ENCODE results near the gene MRPL27.

MRPL27 gene

DNA sequence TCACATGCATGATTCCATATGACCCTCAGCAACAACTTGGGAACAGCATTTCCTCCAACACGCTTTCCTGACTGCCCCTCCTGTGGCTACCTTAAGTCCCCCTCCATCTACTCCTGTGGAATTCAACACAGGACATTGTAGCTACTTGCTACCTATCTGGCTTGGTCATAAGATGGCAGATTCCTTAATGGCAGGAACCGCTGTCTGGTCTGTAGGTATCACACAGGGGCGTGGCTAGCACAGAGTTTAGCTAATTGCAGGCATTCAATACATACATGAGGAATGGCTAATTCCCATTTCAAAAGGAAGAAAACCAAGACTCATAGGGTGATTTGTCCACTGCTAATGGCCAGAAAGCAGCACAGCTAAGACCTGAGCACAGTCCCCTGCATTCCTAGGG is 15.7 kb upstream of the MRPL27 start:
- no peak for DNase-seq (ENCODE audit: insufficient read length, low spot score)
- FAIRE-seq: peak; percentile 42

DNA sequence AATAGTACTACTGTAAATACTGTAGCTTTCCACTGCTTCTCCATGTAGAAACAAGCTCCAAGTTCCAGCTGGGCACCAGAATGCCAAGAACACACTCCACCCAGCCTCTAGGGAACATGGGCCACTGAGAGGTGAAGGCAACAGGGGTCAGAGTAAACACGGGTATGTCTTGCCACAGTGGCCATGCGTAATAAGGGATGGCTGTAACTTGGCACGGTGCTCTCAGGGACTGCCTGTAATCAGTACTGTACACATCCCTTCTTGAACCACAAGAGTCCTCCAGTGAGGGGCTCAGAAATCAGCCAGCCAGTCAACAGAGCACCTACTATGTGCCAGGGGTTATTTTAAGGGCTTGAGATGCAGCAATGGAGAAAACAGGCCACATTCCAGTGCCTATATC is 13.5 kb upstream of the MRPL27 start:
- peak; percentile 26 for FAIRE-seq
- no peak for DNase-seq (ENCODE audit: insufficient read length, low spot score)

DNA sequence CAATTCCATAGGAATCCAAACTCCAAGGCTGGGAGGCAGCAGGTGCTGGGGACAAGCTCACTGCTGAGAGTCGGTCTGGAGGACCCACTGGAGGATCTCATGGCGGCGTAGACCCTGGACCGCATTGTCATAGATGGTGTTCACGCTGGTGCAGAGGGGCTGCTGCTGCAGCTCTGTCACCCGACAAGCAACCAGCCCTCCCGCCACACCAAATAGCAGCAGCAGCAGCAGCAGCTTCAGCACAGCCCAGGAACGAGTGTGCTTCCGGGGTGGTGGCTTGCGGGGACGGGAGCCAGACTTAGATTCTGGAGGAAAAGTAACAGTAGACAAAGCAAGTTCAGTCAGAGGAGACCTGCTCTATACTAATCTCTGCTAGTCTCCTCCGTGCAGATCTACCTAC is 9.9 kb upstream of the MRPL27 start:
- DNase-seq (ENCODE audit: insufficient read length, low spot score) (no peak), FAIRE-seq (no peak)

DNA sequence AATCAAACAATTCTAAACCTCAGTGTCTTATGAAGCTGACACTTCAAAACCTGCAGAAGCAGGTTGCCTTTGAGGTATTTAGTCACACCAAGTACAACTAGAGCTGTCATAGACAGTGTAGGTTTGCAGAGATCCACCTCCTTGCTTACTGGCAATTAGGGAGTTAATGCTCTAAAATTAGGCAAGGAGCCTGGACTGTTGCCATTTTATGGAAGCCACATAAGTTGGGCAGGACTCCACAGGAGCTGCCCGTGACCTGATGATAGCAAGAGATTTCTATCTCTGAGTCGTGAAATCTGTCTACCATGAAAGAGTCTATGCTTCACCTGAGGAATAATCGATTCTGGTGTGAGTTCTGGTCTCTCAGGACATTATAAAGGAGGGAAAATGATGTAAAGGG is 8.9 kb upstream of the MRPL27 start:
- FAIRE-seq (no peak), DNase-seq (ENCODE audit: insufficient read length, low spot score) (no peak)

DNA sequence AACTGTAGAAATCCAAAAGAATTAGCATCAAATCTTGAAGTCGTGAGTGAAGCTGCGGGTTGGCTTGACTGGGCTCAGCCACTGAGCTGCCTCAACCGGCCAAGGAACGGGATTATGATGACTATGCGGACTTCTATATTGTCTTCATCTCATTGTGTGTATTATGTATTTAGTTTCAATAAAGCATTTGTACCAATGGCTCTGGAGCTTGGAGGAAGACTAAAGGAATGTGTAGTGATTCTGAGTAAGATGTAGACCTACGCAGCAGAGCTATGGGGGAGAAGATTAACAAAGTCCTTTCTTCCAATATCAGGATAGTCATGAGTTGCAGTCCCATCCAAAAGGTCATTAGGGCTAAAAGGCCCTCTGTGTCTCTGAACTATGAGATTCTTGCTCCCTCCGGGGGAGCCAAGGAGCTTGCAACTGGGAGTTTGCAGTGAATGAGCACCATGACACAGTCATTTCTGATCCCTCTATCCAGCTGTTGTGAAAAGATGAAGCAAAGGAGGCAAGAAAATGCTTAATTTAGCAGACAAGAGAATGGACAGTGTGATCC is 8.4 kb upstream of the MRPL27 start:
- no peak for DNase-seq (ENCODE audit: insufficient read length, low spot score)
- no peak for FAIRE-seq

DNA sequence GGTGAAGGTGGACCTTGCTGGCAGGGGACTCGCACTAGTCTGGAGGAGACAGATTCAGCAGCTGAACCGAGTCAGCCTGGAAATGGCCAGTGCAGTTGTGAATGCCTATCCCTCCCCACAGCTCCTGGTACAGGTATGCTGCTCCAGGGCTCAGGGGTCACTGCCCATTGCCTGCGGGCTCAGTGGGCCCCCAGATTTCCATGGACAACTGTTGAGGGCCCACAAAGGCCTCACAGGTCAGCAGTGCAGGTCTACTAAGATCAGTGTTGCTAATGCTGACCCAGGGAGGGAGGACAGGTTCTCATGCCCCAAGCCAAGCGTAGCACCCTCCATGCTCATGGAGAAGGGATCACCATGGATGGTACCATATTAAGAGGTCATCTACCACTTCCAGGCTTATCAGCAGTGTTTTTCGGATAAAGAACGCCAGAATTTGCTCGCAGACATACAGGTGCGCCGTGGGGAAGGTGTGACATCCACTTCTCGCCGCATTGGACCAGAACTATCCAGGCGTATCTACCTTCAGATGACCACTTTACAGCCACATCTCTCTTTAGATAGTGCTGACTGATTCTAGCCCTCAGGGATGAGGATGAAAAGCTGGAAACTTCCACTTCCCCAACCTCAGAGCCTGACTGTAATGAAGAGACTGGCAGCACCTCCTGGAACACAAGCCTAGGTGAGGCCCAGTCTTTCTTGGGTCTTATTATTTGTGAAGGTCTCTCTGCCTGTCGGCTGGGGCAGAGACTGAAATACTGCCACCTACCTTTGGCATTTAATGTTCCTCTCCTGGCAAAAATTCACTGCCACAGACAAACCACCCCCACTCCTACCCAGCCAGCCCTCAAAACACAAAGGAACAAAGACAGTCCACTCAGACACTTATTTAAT is 7.6 kb upstream of the MRPL27 start:
- DNase-seq (ENCODE audit: insufficient read length, low spot score) (no peak), FAIRE-seq (peak; percentile 66)

DNA sequence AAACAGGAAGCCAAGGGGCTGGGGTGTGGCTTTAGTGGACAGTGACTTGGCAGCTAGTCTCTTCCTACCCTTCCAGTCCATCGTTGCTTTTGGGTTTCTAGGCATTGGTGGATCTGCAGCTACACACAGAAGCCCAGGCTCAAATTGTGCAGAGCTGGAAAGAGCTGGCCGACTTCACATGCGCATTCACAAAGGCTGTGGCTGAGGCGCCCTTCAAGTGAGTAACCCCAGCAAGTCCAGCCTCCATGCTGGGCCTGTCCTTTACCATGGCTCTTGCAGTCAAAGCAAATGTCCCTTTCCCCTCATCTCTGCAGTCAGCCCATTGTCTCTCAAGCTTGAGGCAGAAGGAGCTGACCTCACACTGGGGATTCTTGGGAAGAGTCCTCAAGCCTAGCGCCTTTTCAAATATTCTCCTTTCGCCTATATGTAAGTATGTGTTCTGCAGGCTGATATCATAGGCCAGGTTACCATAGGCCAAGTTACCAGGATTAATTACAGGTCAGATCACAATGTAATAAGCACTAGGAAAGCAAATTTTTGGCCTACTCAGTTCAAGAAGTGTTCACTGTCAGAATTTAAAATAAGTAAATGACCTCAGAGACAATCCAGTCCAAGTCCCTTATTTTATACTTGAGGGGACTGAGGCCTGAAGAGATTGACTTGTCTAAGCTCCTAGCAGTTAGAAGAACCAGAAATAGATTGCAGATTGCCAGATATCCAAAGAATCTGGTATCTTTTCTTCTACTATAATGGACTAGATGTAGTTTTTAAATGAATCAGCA is 6.6 kb upstream of the MRPL27 start:
- DNase-seq (ENCODE audit: insufficient read length, low spot score) (no peak), FAIRE-seq (no peak)

DNA sequence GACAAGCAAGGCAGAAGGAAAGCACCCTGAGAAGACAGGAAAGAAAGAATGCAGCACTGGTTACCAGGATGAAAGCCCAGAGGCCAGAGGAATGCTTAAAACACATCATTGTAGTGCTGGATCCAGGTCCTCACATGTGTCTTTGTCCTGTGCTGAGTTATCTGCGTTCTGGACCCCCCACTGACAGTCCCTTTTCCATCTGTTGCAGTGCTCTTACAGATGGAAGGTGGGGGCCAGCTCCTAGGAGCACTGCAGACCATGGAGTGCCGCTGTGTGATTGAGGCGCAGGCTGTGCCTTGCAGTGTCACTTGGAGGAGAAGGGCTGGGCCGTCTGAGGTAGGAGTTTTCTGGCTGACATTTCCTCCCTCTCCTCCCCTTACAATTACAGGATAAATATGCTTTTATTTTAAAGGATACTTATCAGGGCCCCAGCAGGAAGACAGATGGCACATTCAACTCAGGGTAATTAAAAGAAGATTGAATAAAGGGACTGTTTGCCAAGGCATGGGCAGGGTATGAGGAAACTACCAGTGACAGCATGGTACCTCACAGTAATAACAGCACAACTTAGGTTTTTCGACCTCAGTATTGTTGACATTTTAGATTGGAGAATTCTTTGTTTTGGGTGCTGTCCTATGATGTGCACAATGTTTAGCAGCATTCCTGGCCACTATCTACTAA is 3.0 kb upstream of the MRPL27 start:
- FAIRE-seq (no peak), DNase-seq (ENCODE audit: insufficient read length, low spot score) (no peak)

DNA sequence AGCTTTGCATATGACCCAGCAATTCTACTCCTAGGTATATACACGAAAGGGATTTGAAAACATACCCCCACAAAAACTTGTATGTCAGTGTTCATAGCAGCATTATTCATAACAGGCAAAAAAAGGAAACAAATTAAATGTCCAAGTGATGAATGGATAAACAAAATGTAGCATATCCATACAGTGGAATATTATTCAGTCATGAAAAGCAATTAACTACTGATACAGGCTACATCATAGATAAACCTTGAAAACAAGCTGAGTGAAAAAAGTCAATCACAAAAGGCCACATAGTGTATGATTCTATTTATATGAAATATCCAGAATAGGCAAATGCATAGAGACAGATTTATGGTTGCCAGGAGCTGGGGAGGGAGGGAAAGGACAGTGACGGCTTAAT is 721 bp upstream of the MRPL27 start:
- FAIRE-seq (no peak), DNase-seq (ENCODE audit: insufficient read length, low spot score) (no peak)

DNA sequence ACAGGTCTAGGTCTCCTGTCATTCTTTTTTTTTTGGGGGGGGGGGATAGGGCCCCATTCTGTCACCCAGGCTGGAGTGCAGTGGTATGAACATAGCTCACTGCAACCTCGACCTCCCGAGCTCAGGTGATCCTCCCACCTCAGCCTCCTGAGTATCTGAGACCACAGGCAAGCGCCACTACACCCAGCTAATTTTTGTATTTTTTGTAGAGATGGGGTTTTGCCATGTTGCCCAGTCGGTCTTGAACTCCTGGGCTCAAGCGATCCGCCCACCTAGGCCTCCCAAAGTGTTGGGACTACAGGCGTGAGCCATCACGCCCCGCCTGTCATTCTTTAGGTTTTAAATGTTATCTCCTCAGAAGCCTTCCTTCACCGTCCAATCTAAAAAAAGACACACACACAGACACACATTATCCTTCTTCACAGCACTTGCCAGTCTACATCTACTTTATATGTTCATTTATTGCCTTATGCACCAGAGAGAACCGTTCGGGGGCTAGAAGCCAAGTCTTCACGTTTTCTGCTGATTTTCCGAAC is 694 bp downstream of the MRPL27 start:
- FAIRE-seq (no peak), DNase-seq (ENCODE audit: insufficient read length, low spot score) (no peak)

DNA sequence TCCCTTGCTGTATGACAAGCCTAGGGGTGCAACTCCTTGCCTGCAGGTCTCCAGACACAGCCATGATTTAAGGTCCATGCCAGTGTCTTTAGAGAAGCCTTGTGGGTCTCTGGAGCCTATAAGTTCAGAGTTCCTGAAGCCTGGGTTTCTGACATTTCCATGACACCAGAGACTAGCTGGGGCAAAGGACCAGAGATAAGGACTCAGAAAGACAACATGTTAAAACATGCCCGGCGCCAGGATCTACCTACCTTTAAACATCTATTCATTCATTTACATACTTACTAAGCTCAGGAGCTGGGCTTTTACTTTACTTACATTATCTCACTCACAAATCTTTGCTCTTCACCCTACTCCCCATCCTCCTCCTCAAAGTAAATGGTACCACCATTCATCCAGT is 1.5 kb downstream of the MRPL27 start:
- DNase-seq (ENCODE audit: insufficient read length, low spot score) (no peak), FAIRE-seq (no peak)

DNA sequence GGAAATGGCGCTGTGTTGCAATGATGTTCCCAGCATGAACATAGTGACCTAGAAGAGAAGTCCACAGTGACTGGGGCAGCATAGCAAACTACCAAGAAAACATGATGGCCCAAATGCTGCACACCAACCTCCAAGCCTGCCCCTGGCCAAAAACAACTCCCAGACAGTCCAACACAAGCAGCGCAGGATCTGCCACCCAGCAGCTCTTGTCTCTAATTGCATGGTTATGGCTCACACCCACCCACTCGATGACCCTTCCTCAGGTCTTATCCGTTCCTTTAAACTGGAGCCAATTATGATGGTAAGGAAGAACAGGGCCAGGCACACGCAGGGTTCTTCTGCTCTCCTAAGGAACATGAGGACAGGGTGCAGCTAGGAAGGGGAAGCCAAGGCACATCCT is 2.9 kb downstream of the MRPL27 start:
- DNase-seq (ENCODE audit: insufficient read length, low spot score): no peak
- FAIRE-seq: no peak

DNA sequence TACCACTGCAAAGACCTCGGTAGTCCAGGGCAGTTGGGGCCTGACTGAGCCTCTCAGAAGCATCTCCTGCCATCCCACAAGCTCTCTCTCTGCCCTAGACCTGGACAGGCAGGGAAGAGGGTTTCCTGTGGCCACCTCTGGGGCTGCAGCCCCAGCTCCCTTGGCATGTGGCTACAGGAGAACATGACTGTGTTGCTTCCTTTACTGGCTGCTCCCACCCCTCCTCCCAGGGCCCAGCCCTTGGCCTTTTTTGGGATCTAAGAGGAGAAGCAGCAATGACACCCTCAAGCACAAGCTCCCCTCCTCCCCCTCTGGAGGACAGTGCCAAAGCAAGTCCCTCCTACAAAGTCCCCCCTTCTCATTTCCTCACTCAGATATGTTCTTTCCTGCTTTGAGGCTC is 5.6 kb downstream of the MRPL27 start:
- DNase-seq (ENCODE audit: insufficient read length, low spot score) (no peak), FAIRE-seq (no peak)

DNA sequence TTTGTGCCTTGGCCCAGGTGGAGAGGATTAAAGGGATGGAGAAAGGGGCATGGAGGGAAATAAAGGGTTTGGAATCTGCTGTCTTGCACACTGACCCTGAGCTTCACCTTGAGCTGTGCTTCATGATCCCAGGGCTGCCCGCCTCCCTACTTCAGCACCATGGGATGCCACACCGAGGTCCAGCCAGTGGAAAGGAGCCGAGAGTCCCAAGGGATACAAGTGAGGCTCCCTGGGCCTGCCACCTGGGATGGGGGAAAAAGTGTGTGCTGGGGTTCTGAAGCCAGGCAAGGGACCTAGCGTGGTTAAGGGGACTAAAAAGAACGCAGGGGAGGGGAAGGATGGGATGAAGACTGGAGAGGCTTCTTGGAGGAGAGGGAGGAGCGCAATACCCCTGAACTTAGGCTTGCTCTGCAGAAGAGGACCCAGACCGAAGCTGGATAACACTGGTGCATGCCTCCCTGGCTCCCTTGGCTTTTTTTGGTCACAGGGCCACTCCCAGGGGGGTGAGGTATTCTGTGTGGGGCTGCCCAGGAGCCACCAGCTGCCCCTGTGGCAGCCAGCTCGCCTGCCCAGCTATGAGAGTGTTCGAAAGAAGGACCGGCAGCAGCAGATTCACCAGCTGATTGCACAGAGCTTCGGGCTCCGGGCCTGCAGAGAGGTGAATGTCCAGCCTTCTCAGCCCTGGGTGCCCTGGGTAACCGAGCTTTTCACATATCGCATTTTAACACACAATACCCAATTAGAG is 7.2 kb downstream of the MRPL27 start:
- no peak for FAIRE-seq
- no peak for DNase-seq (ENCODE audit: insufficient read length, low spot score)

DNA sequence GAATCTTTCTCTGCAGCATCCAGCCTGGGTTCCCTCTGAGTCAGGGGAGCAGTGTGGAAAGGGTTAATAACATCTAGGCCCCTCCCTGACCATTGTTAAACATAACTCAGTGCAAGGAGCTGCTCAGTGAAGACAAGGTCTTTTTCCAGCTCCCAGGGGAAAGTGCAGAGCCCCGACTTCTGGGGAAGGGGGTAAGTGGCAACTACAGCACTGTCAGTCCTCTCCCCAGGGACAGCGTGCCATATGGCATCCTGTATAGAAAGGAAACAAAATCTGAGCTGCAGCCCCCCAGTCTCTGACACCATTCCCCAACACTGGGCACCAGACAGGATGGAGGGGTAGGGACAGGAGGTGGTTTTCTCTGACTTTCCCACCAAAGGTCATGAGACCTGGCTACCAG is 7.8 kb downstream of the MRPL27 start:
- FAIRE-seq (no peak), DNase-seq (ENCODE audit: insufficient read length, low spot score) (no peak)

DNA sequence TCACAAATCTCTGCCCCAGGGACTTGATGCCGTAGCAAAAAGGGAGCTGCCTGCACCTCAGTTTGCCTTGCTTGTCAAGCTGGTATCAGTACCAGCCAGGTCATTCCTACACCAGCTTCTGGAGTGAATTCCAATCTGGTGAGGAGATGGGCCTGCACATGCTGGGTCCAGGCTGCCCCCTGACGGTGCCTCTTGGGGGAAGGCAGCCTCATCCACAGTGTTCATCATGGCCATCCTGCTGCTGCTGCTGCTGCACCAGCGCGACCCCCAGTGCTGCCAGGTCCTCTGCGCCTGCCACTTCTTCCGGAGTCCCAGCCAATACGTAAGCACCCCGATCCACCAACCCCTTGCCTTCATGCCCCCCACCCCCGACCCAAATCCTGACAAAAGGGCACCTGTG is 8.3 kb downstream of the MRPL27 start:
- FAIRE-seq: no peak

DNA sequence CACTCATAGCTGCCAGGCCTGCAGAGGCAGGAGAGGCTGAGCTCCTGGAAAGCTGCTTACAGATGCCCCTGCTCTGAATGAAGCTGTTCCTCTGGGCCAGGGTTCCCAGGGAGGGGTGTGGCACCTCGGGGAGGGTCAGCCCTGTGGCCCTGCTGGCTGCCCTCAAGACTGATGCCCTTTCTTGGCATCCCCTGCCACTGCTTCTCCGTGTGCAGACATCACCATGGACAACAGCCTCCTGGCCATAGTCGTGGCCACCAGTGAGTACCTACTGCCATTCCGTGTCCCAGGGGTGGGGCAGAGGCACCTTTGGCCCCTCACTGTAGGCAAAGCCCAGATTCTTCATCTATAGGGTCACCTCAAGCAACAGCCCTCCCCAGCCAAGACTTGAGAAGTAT is 8.9 kb downstream of the MRPL27 start:
- DNase-seq (ENCODE audit: insufficient read length, low spot score): no peak
- peak; percentile 75 for FAIRE-seq

More for the DNA sequence above, 8.3 kb downstream of the MRPL27 start:
- peak; percentile 56 for DNase-seq (ENCODE audit: insufficient read length, low spot score)

DNA sequence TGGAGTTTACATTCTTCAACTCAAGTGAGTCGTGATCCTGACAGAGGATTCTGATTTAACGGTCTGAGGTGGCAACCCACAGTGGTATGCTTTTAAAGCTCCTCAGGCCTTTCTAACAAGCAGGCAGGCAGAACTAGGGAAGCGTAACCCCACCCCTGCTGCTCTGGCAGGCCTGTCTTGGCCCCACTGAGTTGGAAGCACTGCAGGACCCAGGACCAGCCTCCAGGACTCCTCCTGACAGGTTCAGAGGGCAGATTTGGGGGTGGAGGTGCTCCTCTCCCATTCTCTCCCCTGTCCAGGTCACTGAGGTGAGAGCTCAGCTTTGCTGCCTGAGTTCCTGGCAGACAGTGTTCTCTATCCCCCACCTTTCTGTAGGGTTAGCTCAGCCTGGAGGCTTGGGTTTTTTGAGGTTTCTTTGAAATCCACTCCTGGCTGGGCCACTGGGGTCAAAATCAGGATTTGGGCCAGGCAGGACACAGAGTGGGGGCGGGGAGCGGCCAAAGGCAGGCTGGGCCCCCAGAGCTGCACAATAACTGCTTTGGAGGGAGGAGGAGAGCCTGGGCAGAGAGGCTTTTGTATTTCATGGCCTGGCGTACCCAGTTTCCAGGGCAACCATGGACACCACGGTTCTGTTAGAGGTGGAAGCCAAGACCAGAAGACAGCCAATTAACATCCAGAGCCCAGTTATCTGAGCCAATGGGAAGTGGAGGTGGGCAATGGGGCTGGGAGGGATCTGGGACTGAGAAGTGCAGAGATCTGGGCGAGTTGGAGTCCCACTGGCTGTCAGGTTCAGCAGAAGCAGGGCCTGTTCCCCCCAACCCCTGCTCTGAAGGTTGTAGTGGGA is 9.5 kb downstream of the MRPL27 start:
- DNase-seq (ENCODE audit: insufficient read length, low spot score) (no peak), FAIRE-seq (no peak)

DNA sequence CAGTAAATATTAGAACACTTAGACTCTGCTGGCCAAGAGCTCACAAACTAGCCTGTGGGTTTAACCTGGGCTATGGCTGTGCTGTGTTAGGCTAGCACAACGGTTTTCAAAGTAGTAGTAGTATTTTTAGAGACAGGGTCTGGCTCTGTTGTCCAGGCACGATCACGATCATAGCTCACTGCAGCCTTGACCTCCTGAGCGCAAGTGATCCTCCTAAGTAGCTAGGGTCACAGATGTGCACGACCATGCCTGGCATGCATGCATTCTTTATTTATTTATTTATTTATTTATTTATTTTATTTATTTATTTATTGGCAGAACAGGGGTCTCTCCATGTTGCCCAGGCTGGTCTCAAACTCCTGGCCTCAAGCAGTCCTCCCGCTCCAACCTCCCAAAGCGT is 10.3 kb downstream of the MRPL27 start:
- FAIRE-seq: no peak
- no peak for DNase-seq (ENCODE audit: insufficient read length, low spot score)

All from HTR-8/SVneo (cell line).